H9 (cell line): ENCODE results near the gene NCAPH2. TPM values are rescaled to one million over a fixed set of nuclear protein-coding genes. Genes with fewer than 3 reads are reported as not detected.

Experiments
- DNase-seq: peaks from one replicate; pipeline ENCODE4 v3.0.0-alpha.2; 2017
- H2AFZ ChIP-seq: one replicate; pipeline ENCODE4 v1.6.1; 2013; ENCODE audit warnings: mild to moderate bottlenecking, low read length, control low read depth, moderate library complexity
- H2AK5ac ChIP-seq: 2 replicates; pipeline ENCODE4 v1.6.1; 2013; ENCODE audit warnings: low read length, control low read depth, mixed read lengths; ENCODE audit not compliant: insufficient read length
- H2BK120ac ChIP-seq: one replicate; pipeline ENCODE4 v1.6.1; 2013; ENCODE audit warnings: low read depth, mild to moderate bottlenecking, low read length, control low read depth, inconsistent platforms; ENCODE audit not compliant: poor library complexity, severe bottlenecking
- H2BK12ac ChIP-seq: 2 replicates; pipeline ENCODE4 v1.6.1; 2013; ENCODE audit warnings: low read length, control low read depth, mixed read lengths, low read depth; ENCODE audit not compliant: insufficient read length
- H2BK15ac ChIP-seq: 2 replicates; pipeline ENCODE4 v1.6.1; 2013; ENCODE audit warnings: low read depth, low read length, control low read depth
- H2BK20ac ChIP-seq: one replicate; pipeline ENCODE4 v1.6.1; 2013; ENCODE audit warnings: low read depth, mild to moderate bottlenecking, low read length, control low read depth, inconsistent platforms; ENCODE audit not compliant: poor library complexity, severe bottlenecking
- H2BK5ac ChIP-seq: 2 replicates; pipeline ENCODE4 v1.6.1; 2013; ENCODE audit warnings: low read length, control low read depth, mixed read lengths; ENCODE audit not compliant: insufficient read length
- H3K14ac ChIP-seq: 2 replicates; pipeline ENCODE4 v1.6.1; 2013; ENCODE audit warnings: low read length, control low read depth; ENCODE audit not compliant: insufficient read depth
- H3K18ac ChIP-seq: 2 replicates; pipeline ENCODE4 v1.6.1; 2013; ENCODE audit warnings: low read depth, mild to moderate bottlenecking, mixed read lengths, low read length, control low read depth; ENCODE audit not compliant: insufficient read length
- H3K23ac ChIP-seq: 2 replicates; pipeline ENCODE4 v1.6.1; 2013; ENCODE audit warnings: low read length, control low read depth, mixed read lengths, low read depth; ENCODE audit not compliant: insufficient read length
- H3K23me2 ChIP-seq: 2 replicates; pipeline ENCODE4 v1.6.1; 2013; ENCODE audit warnings: low read depth, mild to moderate bottlenecking, mixed read lengths, low read length, control low read depth; ENCODE audit not compliant: insufficient read length, poor library complexity, severe bottlenecking
- H3K27ac ChIP-seq: 2 replicates; pipeline ENCODE4 v1.5.1; 2013; ENCODE audit warnings: low read length, control low read depth, mixed read lengths, low read depth; ENCODE audit not compliant: insufficient read length
- H3K27me3 ChIP-seq: 2 replicates; pipeline ENCODE4 v1.6.1; 2013; ENCODE audit warnings: low read length, control low read depth, inconsistent platforms; ENCODE audit not compliant: insufficient read depth
- H3K4ac ChIP-seq: 2 replicates; pipeline ENCODE4 v1.6.1; 2013; ENCODE audit warnings: low read depth, mild to moderate bottlenecking, control low read depth, inconsistent platforms, low read length, moderate library complexity
- H3K4me1 ChIP-seq: 2 replicates; pipeline ENCODE4 v1.6.1; 2013; ENCODE audit warnings: low read length, control low read depth, inconsistent platforms; ENCODE audit not compliant: insufficient read depth
- H3K4me2 ChIP-seq: 2 replicates; pipeline ENCODE4 v1.6.1; 2013; ENCODE audit warnings: low read length, control low read depth, mixed read lengths; ENCODE audit not compliant: insufficient read length, insufficient read depth
- H3K56ac ChIP-seq: 2 replicates; pipeline ENCODE4 v1.6.1; 2013; ENCODE audit warnings: low read depth, mild to moderate bottlenecking, mixed read lengths, low read length, control low read depth; ENCODE audit not compliant: insufficient read length
- H3K79me1 ChIP-seq: 2 replicates; pipeline ENCODE4 v1.6.1; 2013; ENCODE audit warnings: low read depth, mild to moderate bottlenecking, moderate library complexity, low read length, control low read depth, inconsistent platforms; ENCODE audit not compliant: insufficient read depth, poor library complexity, severe bottlenecking
- H3K79me2 ChIP-seq: 2 replicates; pipeline ENCODE4 v1.6.1; 2013; ENCODE audit warnings: low read length, control low read depth, inconsistent platforms; ENCODE audit not compliant: insufficient read depth
- H3K9ac ChIP-seq: 2 replicates; pipeline ENCODE4 v1.6.1; 2013; ENCODE audit warnings: low read length, control low read depth, mixed read lengths; ENCODE audit not compliant: insufficient read length; ENCODE audit errors: extremely low read depth
- H3K9me3 ChIP-seq: one replicate; pipeline ENCODE4 v1.6.1; 2013; ENCODE audit warnings: low read depth, low read length, inconsistent platforms; ENCODE audit not compliant: control insufficient read depth
- H3T11ph ChIP-seq: one replicate; pipeline ENCODE4 v1.6.1; 2013; ENCODE audit warnings: mild to moderate bottlenecking, low read length, control low read depth, inconsistent platforms
- H4K20me1 ChIP-seq: one replicate; pipeline ENCODE4 v1.6.1; 2013; ENCODE audit not compliant: control insufficient read depth, insufficient read length, insufficient read depth
- H4K5ac ChIP-seq: 2 replicates; pipeline ENCODE4 v1.6.1; 2013; ENCODE audit warnings: low read depth, mild to moderate bottlenecking, mixed read lengths, low read length, control low read depth; ENCODE audit not compliant: insufficient read length
- H4K8ac ChIP-seq: replicated peaks from 2 replicates; pipeline ENCODE4 v1.6.1; 2013; ENCODE audit warnings: low read length, control low read depth, mixed read lengths, low read depth; ENCODE audit not compliant: insufficient read length
- H4K91ac ChIP-seq: 2 replicates; pipeline ENCODE4 v1.6.1; 2013; ENCODE audit warnings: low read depth, mild to moderate bottlenecking, moderate library complexity, mixed read lengths, low read length, control low read depth; ENCODE audit not compliant: insufficient read length
- H3K27ac Mint-ChIP-seq, 3 experiments: 2 replicates in 2 of 3; 3 replicates in 1 of 3; pipeline ENCODE4 v1.8.0; 2020 to 2021; ENCODE audit warnings: mixed read lengths in 3 of 3, mild to moderate bottlenecking in 1 of 3, moderate library complexity in 1 of 3
- H3K27me3 Mint-ChIP-seq: 2 replicates; pipeline ENCODE4 v1.8.0; 2021; ENCODE audit warnings: low read depth, mild to moderate bottlenecking, moderate library complexity, mixed read lengths
- H3K36me3 Mint-ChIP-seq, 3 experiments: 2 replicates in 2 of 3; 3 replicates in 1 of 3; pipeline ENCODE4 v1.8.0; 2020 to 2021; ENCODE audit warnings: low read depth in 3 of 3, mixed read lengths in 3 of 3; ENCODE audit not compliant: insufficient read depth in 1 of 3
- H3K4me1 Mint-ChIP-seq, 2 experiments: 2 replicates each; pipeline ENCODE4 v1.8.0; 2020; ENCODE audit warnings: mixed read lengths in 2 of 2
- H3K4me3 Mint-ChIP-seq, 2 experiments: 2 replicates in 1 of 2; 3 replicates in 1 of 2; pipeline ENCODE4 v1.8.0; 2020 to 2021; ENCODE audit warnings: mild to moderate bottlenecking in 2 of 2, mixed read lengths in 2 of 2, moderate library complexity in 1 of 2
- H3K9me3 Mint-ChIP-seq, 2 experiments: 2 replicates in 1 of 2; 3 replicates in 1 of 2; pipeline ENCODE4 v1.8.0; 2020; ENCODE audit warnings: mild to moderate bottlenecking in 2 of 2, mixed read lengths in 2 of 2, moderate library complexity in 1 of 2
- WGBS: extraction: QIAGEN DNeasy Blood & Tissue Kit; methylation state at CpG from one replicate; pipeline ENCODE4 v1.1.7; 2013; ENCODE audit warnings: missing lambda C conversion rate, low lambda C conversion rate, mixed read lengths; ENCODE audit not compliant: insufficient read length; ENCODE audit errors: extremely low coverage; 5-methylcytosine and 5-hydroxymethylcytosine counted together
- total RNA-seq: library from RNA; stranded (reverse); gene quantifications from 2 replicates; pipeline ENCODE4 v1.2.1, GENCODE V29; 2021
- TF ChIP-seq, protein P1 (sequence below): fragments of 200-600 bp; sonication (generic); conservative IDR thresholded peaks from 3 replicates; pipeline ENCODE4 v1.8.0; 2021; ENCODE audit warnings: antibody characterized with exemption, mild to moderate bottlenecking

Gene NCAPH2
- total RNA-seq, 1 experiment from 2014 or later: 76.2 TPM

DNA sequence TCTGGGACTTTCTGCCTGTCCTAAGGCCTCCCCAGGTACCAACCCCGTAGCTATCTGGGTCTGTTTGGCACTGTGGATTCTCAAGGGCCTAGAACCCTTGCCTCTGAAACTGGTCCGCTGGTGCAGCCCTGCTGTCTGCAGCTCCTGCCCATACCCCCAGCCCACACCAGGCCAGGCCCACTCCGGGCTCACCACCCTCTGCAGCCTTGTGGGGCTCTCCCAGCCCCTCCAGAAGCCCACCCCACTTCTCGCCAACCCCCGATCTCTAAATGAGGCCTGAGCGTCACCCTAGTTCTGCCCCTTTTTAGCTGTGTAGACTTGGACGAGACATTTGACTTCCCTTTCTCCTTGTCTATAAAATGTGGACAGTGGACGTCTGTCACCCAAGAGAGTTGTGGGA is 42.4 kb downstream of the NCAPH2 start:
- Mint-ChIP-seq H3K27ac (no peak overlapping the region), H3K9me3 (no peaks in the 10 kb centered on the region), H3K27me3 (peaks cover 20% of the 10 kb centered on the region), H3K4me1 (peaks cover 4 to 7% of the 10 kb centered on the region in 2 experiments), H3K36me3 (no peaks in the 10 kb centered on the region), H3K4me3 (no peak overlapping the region)
- no peak overlapping the region for H3K4ac ChIP-seq
- no peak overlapping the region; the same call in 1 of the 2 replicates for H3K14ac ChIP-seq
- H2BK5ac ChIP-seq: no peak overlapping the region
- no CpG with 5 or more reads among the region's 8 CpGs for WGBS
- H3K79me1 ChIP-seq: no peaks in the 10 kb centered on the region
- no peak overlapping the region for H3K4me2 ChIP-seq
- no peaks in the 10 kb centered on the region for H3K9me3 ChIP-seq
- no peak overlapping the region for H2BK120ac ChIP-seq
- no peak overlapping the region for H3K27ac ChIP-seq
- no peak overlapping the region for H2AFZ ChIP-seq
- H3K27me3 ChIP-seq: no peaks in the 10 kb centered on the region
- no peaks in the 10 kb centered on the region for H3K23me2 ChIP-seq
- no peak overlapping the region for H4K8ac ChIP-seq
- DNase-seq: no peak
- no peak overlapping the region for H2BK12ac ChIP-seq
- H4K20me1 ChIP-seq: no peaks in the 10 kb centered on the region
- no peak overlapping the region for H3K56ac ChIP-seq
- H4K5ac ChIP-seq: no peak overlapping the region
- H2BK15ac ChIP-seq: no peak overlapping the region
- H3K18ac ChIP-seq: no peak overlapping the region
- TF ChIP-seq, protein P1, sequence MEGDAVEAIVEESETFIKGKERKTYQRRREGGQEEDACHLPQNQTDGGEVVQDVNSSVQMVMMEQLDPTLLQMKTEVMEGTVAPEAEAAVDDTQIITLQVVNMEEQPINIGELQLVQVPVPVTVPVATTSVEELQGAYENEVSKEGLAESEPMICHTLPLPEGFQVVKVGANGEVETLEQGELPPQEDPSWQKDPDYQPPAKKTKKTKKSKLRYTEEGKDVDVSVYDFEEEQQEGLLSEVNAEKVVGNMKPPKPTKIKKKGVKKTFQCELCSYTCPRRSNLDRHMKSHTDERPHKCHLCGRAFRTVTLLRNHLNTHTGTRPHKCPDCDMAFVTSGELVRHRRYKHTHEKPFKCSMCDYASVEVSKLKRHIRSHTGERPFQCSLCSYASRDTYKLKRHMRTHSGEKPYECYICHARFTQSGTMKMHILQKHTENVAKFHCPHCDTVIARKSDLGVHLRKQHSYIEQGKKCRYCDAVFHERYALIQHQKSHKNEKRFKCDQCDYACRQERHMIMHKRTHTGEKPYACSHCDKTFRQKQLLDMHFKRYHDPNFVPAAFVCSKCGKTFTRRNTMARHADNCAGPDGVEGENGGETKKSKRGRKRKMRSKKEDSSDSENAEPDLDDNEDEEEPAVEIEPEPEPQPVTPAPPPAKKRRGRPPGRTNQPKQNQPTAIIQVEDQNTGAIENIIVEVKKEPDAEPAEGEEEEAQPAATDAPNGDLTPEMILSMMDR: no peak
- H4K91ac ChIP-seq: no peak overlapping the region
- no peak overlapping the region for H2BK20ac ChIP-seq
- H3K4me1 ChIP-seq: no peaks in the 10 kb centered on the region
- no peak overlapping the region for H3K9ac ChIP-seq
- H3T11ph ChIP-seq: no peak overlapping the region
- no peak overlapping the region for H2AK5ac ChIP-seq
- H3K23ac ChIP-seq: no peak overlapping the region
- no peaks in the 10 kb centered on the region for H3K79me2 ChIP-seq
